ENCODE measurements around the gene CWF19L2. TPM values are rescaled to one million over a fixed set of nuclear protein-coding genes. Genes with fewer than 3 reads are reported as not detected.
A peak's percentile ranks its signal among the peaks of the same experiment; 100 is the strongest.

CWF19L2 gene
- polyA plus RNA-seq, 3 donors: 1.6 to 2.2 (median 1.7) TPM

DNA sequence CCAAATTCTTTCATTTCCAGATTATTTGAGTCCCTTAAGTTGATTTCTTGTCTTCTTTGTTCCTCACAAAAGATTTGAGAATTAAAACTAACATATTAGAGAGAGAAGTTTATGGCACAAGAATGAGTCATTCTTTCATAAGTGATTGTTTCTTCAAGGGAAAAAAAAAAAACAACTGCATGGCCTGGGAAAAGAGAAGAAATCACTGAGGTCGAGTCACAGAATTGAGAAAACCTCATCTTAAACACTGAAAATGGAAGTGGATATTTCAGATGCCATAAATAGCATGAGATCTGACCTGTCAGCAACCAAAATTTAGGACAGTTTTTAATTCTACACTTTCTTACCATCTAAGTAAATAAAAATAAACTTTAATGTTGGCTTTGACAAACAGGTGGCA, 87.2 kb downstream of the CWF19L2 start:
- H3K79me2 ChIP-seq (ENCODE audit: insufficient read depth, low read length): no peaks in the 10 kb centered on the region
- peaks cover 3 to 4% of the 10 kb centered on the region in 2 donors for H3K36me3 Mint-ChIP-seq
- H3K4me2 ChIP-seq (replicated peaks; ENCODE audit: extremely low read depth, low read length, poor library complexity, severe bottlenecking): no peak overlapping the region
- peaks cover 4% of the 10 kb centered on the region for H3K4me1 Mint-ChIP-seq
- peaks cover 0 to 5% (median 2%) of the 10 kb centered on the region in 7 donors for H3K9me3 Mint-ChIP-seq
- H3K9ac ChIP-seq (ENCODE audit: insufficient read depth, low read length, poor library complexity, severe bottlenecking): no peak overlapping the region
- H3K27ac Mint-ChIP-seq: peak overlapping the region in 2 of 7 donors; percentile 10 to 83
- H3K4me3 ChIP-seq (replicated peaks in 1 of 3; ENCODE audit: low read depth in 2 of 3, low read length in 3 of 3): no peak overlapping the region
- H3K27me3 Mint-ChIP-seq (ENCODE audit: low read depth in 3 of 3): no peaks in the 10 kb centered on the region
- H3K27ac ChIP-seq (ENCODE audit: low read depth in 1 of 2, low read length in 2 of 2): no peak overlapping the region
- intact Hi-C loops (cut with micrococcal nuclease): no loop called here
- WGBS (ENCODE audit: insufficient coverage): no CpG with 5 or more reads among the region's 1 CpG
- no peaks in the 10 kb centered on the region for H3K4me1 ChIP-seq (ENCODE audit: control insufficient read depth in 1 of 2, insufficient read depth in 2 of 2, low read length in 2 of 2)
- no peaks in the 10 kb centered on the region for H3K36me3 ChIP-seq (replicated peaks in 1 of 2; ENCODE audit: control insufficient read depth in 1 of 2, insufficient read depth in 2 of 2, low read length in 2 of 2)
- H2AFZ ChIP-seq (ENCODE audit: insufficient read depth, low read depth, low read length, poor library complexity, severe bottlenecking): no peak overlapping the region
- no peak overlapping the region for H3K4me3 Mint-ChIP-seq
- DNase-seq: no peak
- no peaks in the 10 kb centered on the region for H4K20me1 ChIP-seq (ENCODE audit: insufficient read depth, low read length)
- TF ChIP-seq, protein P1, sequence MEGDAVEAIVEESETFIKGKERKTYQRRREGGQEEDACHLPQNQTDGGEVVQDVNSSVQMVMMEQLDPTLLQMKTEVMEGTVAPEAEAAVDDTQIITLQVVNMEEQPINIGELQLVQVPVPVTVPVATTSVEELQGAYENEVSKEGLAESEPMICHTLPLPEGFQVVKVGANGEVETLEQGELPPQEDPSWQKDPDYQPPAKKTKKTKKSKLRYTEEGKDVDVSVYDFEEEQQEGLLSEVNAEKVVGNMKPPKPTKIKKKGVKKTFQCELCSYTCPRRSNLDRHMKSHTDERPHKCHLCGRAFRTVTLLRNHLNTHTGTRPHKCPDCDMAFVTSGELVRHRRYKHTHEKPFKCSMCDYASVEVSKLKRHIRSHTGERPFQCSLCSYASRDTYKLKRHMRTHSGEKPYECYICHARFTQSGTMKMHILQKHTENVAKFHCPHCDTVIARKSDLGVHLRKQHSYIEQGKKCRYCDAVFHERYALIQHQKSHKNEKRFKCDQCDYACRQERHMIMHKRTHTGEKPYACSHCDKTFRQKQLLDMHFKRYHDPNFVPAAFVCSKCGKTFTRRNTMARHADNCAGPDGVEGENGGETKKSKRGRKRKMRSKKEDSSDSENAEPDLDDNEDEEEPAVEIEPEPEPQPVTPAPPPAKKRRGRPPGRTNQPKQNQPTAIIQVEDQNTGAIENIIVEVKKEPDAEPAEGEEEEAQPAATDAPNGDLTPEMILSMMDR (IDR thresholded peaks at IDR 0.05): no peak
- no peaks in the 10 kb centered on the region for H3K27me3 ChIP-seq (ENCODE audit: control insufficient read depth in 2 of 2, insufficient read depth in 2 of 2, low read length in 2 of 2)
- H3K9me3 ChIP-seq (replicated peaks in 1 of 2; ENCODE audit: control insufficient read depth in 1 of 2, insufficient read depth in 1 of 2, low read length in 2 of 2): no peaks in the 10 kb centered on the region

DNA sequence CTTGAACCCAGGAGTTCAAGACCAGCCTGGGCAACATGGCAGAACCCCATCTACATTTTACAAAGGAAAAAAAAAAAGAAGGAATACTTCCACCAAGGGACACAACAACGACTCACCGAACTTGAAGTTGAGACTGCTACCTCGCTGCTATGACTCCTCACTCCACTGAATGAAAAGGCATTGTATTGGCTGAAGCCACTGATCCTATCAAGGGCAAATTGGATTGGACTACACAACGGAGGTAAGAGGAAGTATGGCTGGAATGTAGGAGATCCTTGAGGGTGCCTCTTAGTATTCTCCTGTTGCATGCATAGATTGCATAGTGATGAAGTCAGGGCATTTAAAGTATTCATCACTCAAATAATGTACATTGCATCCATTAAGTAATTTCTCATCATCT, 97.9 kb downstream of the CWF19L2 start:
- TF ChIP-seq, protein P1 (IDR thresholded peaks at IDR 0.05): no peak
- Histone ChIP-seq H4K20me1 (ENCODE audit: insufficient read depth, low read length) (no peaks in the 10 kb centered on the region), H3K4me3 (replicated peaks in 1 of 3; ENCODE audit: low read depth in 2 of 3, low read length in 3 of 3) (no peak overlapping the region), H3K79me2 (ENCODE audit: insufficient read depth, low read length) (no peaks in the 10 kb centered on the region), H3K4me2 (replicated peaks; ENCODE audit: extremely low read depth, low read length, poor library complexity, severe bottlenecking) (no peak overlapping the region), H3K36me3 (replicated peaks in 1 of 2; ENCODE audit: control insufficient read depth in 1 of 2, insufficient read depth in 2 of 2, low read length in 2 of 2) (no peaks in the 10 kb centered on the region), H3K9me3 (replicated peaks in 1 of 2; ENCODE audit: control insufficient read depth in 1 of 2, insufficient read depth in 1 of 2, low read length in 2 of 2) (peaks cover 0 to 4% of the 10 kb centered on the region in 2 donors), H3K9ac (ENCODE audit: insufficient read depth, low read length, poor library complexity, severe bottlenecking) (no peak overlapping the region), H2AFZ (ENCODE audit: insufficient read depth, low read depth, low read length, poor library complexity, severe bottlenecking) (no peak overlapping the region), H3K27ac (ENCODE audit: low read depth in 1 of 2, low read length in 2 of 2) (no peak overlapping the region), H3K27me3 (ENCODE audit: control insufficient read depth in 2 of 2, insufficient read depth in 2 of 2, low read length in 2 of 2) (no peaks in the 10 kb centered on the region), H3K4me1 (ENCODE audit: control insufficient read depth in 1 of 2, insufficient read depth in 2 of 2, low read length in 2 of 2) (no peaks in the 10 kb centered on the region)
- DNase-seq: no peak
- H3K4me1 Mint-ChIP-seq: no peaks in the 10 kb centered on the region
- intact Hi-C loops (cut with micrococcal nuclease): no loop called here
- H3K36me3 Mint-ChIP-seq: peaks cover 5 to 10% of the 10 kb centered on the region in 2 donors
- H3K27ac Mint-ChIP-seq: no peak overlapping the region
- H3K27me3 Mint-ChIP-seq (ENCODE audit: low read depth in 3 of 3): no peaks in the 10 kb centered on the region
- peaks cover 4 to 20% (median 7%) of the 10 kb centered on the region in 7 donors for H3K9me3 Mint-ChIP-seq
- no peak overlapping the region for H3K4me3 Mint-ChIP-seq
- WGBS (ENCODE audit: insufficient coverage): no CpG with 5 or more reads among the region's 4 CpGs
